Fibroblast of lung (primary cell): Measurements from ENCODE around the gene TMTC2. TPM values are rescaled to one million over a fixed set of nuclear protein-coding genes. Genes with fewer than 3 reads are reported as not detected.

ENCODE experiments used
- DNase-seq, 2 donors: peaks; one replicate each; pipeline versions ENCODE4 v3.0.0 to v3.0.0-alpha.2; 2010; ENCODE audit warnings: low read depth in 2 of 2
- H2AFZ ChIP-seq: 2 replicates; pipeline ENCODE4 v1.5.1; 2012; ENCODE audit warnings: low read length, control low read depth, inconsistent platforms
- H3K27ac ChIP-seq: 2 replicates; pipeline ENCODE4 v1.5.1; 2011; ENCODE audit warnings: low read length, control low read depth; ENCODE audit not compliant: insufficient read depth
- H3K27me3 ChIP-seq: 2 replicates; pipeline ENCODE4 v1.5.1; 2011; ENCODE audit warnings: mild to moderate bottlenecking, low read length; ENCODE audit not compliant: control insufficient read depth, insufficient read depth
- H3K36me3 ChIP-seq: 2 replicates; pipeline ENCODE4 v1.5.1; 2011; ENCODE audit warnings: low read length; ENCODE audit not compliant: control insufficient read depth, insufficient read depth
- H3K4me1 ChIP-seq: 2 replicates; pipeline ENCODE4 v1.5.1; 2011; ENCODE audit warnings: low read length; ENCODE audit not compliant: control insufficient read depth, insufficient read depth; ENCODE audit errors: extremely low read depth
- H3K4me2 ChIP-seq: 2 replicates; pipeline ENCODE4 v1.5.1; 2011; ENCODE audit warnings: low read length, control low read depth; ENCODE audit not compliant: insufficient read depth; ENCODE audit errors: extremely low read depth
- H3K4me3 ChIP-seq, 4 experiments: fragments of 200-600 bp in 1 of 4; sonication (generic) in 1 of 4; replicated peaks in 1 of 4; 2 replicates each; pipeline ENCODE4 v1.5.1; 2011 to 2016; ENCODE audit warnings: low read length in 4 of 4, low read depth in 3 of 4, mild to moderate bottlenecking in 3 of 4, control low read depth in 2 of 4, inconsistent platforms in 1 of 4, mixed read lengths in 1 of 4; ENCODE audit not compliant: insufficient read depth in 1 of 4; ENCODE audit errors: control extremely low read depth in 1 of 4
- H3K79me2 ChIP-seq: 2 replicates; pipeline ENCODE4 v1.5.1; 2012; ENCODE audit warnings: mild to moderate bottlenecking, low read length, inconsistent platforms; ENCODE audit not compliant: control insufficient read depth, insufficient read depth
- H3K9ac ChIP-seq: 2 replicates; pipeline ENCODE4 v1.5.1; 2011; ENCODE audit warnings: mild to moderate bottlenecking, low read length, control low read depth; ENCODE audit not compliant: insufficient read depth
- H3K9me3 ChIP-seq: 2 replicates; pipeline ENCODE4 v1.5.1; 2012; ENCODE audit warnings: low read depth, low read length; ENCODE audit not compliant: control insufficient read depth, insufficient read depth
- H4K20me1 ChIP-seq: 2 replicates; pipeline ENCODE4 v1.5.1; 2011; ENCODE audit warnings: low read length; ENCODE audit not compliant: control insufficient read depth, insufficient read depth; ENCODE audit errors: extremely low read depth
- CTCF ChIP-seq, 2 donors: IDR thresholded peaks in 1 of 2; conservative IDR thresholded peaks in 1 of 2; 1 replicate in 1 of 2; 2 replicates in 1 of 2; pipeline ENCODE4 v1.5.1; 2011 to 2012; ENCODE audit warnings: low read length in 2 of 2, control low read depth in 1 of 2, inconsistent platforms in 1 of 2, low read depth in 1 of 2, mild to moderate bottlenecking in 1 of 2
- EZH2 ChIP-seq: IDR thresholded peaks from 2 replicates; pipeline ENCODE4 v1.5.1; 2012; ENCODE audit warnings: low read length, control low read depth, mild to moderate bottlenecking; ENCODE audit errors: missing control alignments
- polyA plus RNA-seq, 2 donors: library from polyadenylated mRNA; depleted of rRNA in 1 of 2; stranded (reverse) in 1 of 2; unstranded in 1 of 2; fragments of >200 nt; gene quantifications; 2 replicates each; pipeline ENCODE4 v1.2.1, GENCODE V29; 2011 to 2012; ENCODE audit warnings: missing spikeins in 1 of 2
- total RNA-seq: library from RNA; depleted of rRNA; stranded (reverse); fragments of >200 nt; gene quantifications from 2 replicates; pipeline ENCODE4 v1.2.1, GENCODE V29; 2014

TMTC2 gene
- total and polyA plus RNA-seq, 2 donors (not counting 1 experiment from before 2014, with no cell fraction given), result 3.5 to 9.7 TPM

GRCh38 chr12:83092606-83093005, 405.9 kb downstream of the TMTC2 start:
- DNase-seq, result no peak
- Histone ChIP-seq H3K4me2 (no peak overlapping the region), H3K9ac (no peak overlapping the region), H4K20me1 (no peaks in the 10 kb centered on the region), H3K4me1 (no peaks in the 10 kb centered on the region), H2AFZ (no peak overlapping the region), H3K9me3 (no peaks in the 10 kb centered on the region), H3K4me3 (no peak overlapping the region), H3K27me3 (no peaks in the 10 kb centered on the region), H3K36me3 (no peaks in the 10 kb centered on the region), H3K79me2 (no peaks in the 10 kb centered on the region), H3K27ac (no peak overlapping the region)
- TF ChIP-seq CTCF (conservative IDR thresholded peaks at IDR 0.05 in 1 of 2, IDR thresholded peaks at IDR 0.05 in 1 of 2; ENCODE audit: low read depth in 1 of 2, low read length in 2 of 2), result no peak
- no peak for TF ChIP-seq EZH2

DNA sequence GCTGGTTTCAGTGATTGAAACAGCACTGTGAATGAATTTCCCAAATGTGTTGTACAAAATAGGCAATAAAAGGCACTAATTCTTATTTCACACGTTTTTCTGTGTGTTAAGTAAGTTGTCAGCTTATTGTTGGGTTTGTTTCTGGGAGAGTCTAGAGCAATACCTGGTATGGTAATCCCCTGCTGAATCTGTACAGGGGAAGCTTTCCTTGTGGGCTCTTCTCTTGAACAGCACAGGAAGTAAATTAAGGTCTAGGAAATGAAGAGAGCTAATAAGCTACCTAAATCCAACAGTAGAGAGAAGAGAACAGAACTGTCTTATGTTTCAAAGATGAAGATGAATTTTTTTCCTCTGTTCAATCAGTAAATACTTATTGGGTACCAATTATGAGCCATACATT, 406.7 kb downstream of the TMTC2 start:
- no peak overlapping the region for H3K4me2 ChIP-seq
- no peaks in the 10 kb centered on the region for H3K36me3 ChIP-seq
- no peaks in the 10 kb centered on the region for H4K20me1 ChIP-seq
- H3K79me2 ChIP-seq, result no peaks in the 10 kb centered on the region
- H3K9me3 ChIP-seq, result no peaks in the 10 kb centered on the region
- H2AFZ ChIP-seq, result no peak overlapping the region
- no peak for TF ChIP-seq CTCF (conservative IDR thresholded peaks at IDR 0.05 in 1 of 2, IDR thresholded peaks at IDR 0.05 in 1 of 2; ENCODE audit: low read depth in 1 of 2, low read length in 2 of 2)
- TF ChIP-seq EZH2, result no peak
- H3K27me3 ChIP-seq, result no peaks in the 10 kb centered on the region
- H3K4me1 ChIP-seq, result no peaks in the 10 kb centered on the region
- DNase-seq, result no peak
- no peak overlapping the region for H3K9ac ChIP-seq
- H3K27ac ChIP-seq, result no peak overlapping the region
- H3K4me3 ChIP-seq, result no peak overlapping the region

DNA sequence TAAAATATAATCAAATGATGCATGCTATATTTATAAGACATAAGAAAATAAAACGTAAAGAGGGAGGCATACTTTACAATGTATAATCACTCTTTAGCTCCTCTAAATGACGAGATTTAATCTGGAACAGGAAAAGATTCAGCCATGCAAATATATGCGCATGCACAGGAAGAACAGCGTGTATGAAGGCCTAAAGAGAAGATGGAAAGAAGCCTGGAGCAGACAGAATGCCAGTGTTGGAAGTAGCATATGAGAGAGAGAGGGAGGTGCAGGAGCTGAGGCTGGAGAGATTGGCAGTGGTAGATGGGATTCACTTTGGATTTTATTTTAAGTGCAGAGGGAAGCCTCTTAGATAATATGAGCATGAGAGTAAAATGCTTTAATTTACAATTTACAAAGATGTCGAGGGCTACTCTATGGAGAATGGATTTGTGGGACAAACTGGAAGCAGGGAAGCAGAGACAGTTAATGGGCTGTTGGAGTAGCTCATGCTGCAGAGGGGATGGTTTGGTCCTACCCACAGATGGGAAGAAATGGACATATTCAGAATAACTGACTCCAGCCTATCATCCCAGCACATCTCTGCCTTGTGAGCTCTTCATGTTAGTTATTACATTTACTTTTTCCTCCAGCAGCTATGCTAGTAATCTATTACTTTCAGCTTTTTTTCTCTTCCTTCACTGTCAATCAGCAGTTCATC, 411.1 kb downstream of the TMTC2 start:
- Histone ChIP-seq H3K79me2 (no peaks in the 10 kb centered on the region), H3K36me3 (no peaks in the 10 kb centered on the region), H3K4me1 (no peaks in the 10 kb centered on the region), H3K27me3 (no peaks in the 10 kb centered on the region), H2AFZ (no peak overlapping the region), H3K4me2 (no peak overlapping the region), H3K4me3 (no peak overlapping the region), H3K9ac (no peak overlapping the region), H4K20me1 (no peaks in the 10 kb centered on the region), H3K9me3 (no peaks in the 10 kb centered on the region), H3K27ac (no peak overlapping the region)
- TF ChIP-seq CTCF (conservative IDR thresholded peaks at IDR 0.05 in 1 of 2, IDR thresholded peaks at IDR 0.05 in 1 of 2; ENCODE audit: low read depth in 1 of 2, low read length in 2 of 2) (no peak), EZH2 (no peak)
- no peak for DNase-seq
